HepG2 (cell line): ENCODE data around the gene TEAD3. TPM values are rescaled to one million over a fixed set of nuclear protein-coding genes. Genes with fewer than 3 reads are reported as not detected.

ENCODE experiments used
- DDIT3 ChIP-seq: sonication (generic); formaldehyde crosslinking; IDR thresholded peaks from 2 replicates; pipeline ENCODE4 v1.4.0; 2020; ENCODE audit warnings: mild to moderate bottlenecking, missing genetic modification reagents
- ELK4 ChIP-seq: sonication (generic); formaldehyde crosslinking; IDR thresholded peaks from 2 replicates; pipeline ENCODE4 v1.9.0; 2021; ENCODE audit warnings: missing genetic modification reagents, borderline replicate concordance
- JUND ChIP-seq: sonication (generic); formaldehyde crosslinking; IDR thresholded peaks from 2 replicates; pipeline ENCODE4 v1.8.0; 2022; ENCODE audit warnings: mild to moderate bottlenecking, missing genetic modification reagents
- KLF13 ChIP-seq: sonication (generic); formaldehyde crosslinking; IDR thresholded peaks from 2 replicates; pipeline ENCODE4 v1.4.0; 2020; ENCODE audit warnings: mild to moderate bottlenecking, missing genetic modification reagents
- MBNL3 ChIP-seq: fragments of 250-450 bp; sonication (Bioruptor Pico); conservative IDR thresholded peaks from 2 replicates; pipeline ENCODE4 v1.8.0; 2022; ENCODE audit warnings: mild to moderate bottlenecking, inconsistent platforms
- MED1 ChIP-seq: sonication (generic); formaldehyde crosslinking; IDR thresholded peaks from 2 replicates; pipeline ENCODE4 v1.4.0; 2020; ENCODE audit warnings: missing genetic modification reagents
- NFIC ChIP-seq: IDR thresholded peaks from 2 replicates; pipeline ENCODE4 v1.6.1; 2012; ENCODE audit warnings: mild to moderate bottlenecking, low read length, inconsistent platforms
- ZBTB2 ChIP-seq: sonication (generic); formaldehyde crosslinking; IDR thresholded peaks from 2 replicates; pipeline ENCODE4 v1.8.0; 2022; ENCODE audit warnings: low read depth, missing genetic modification reagents
- ZHX1 ChIP-seq: sonication (generic); formaldehyde crosslinking; IDR thresholded peaks from 2 replicates; pipeline ENCODE4 v1.8.1; 2022; ENCODE audit warnings: low read depth, mild to moderate bottlenecking, missing genetic modification reagents
- ZKSCAN1 ChIP-seq: fragments of 150-350 bp; IDR thresholded peaks from 2 replicates; pipeline ENCODE4 v1.6.1; 2014; ENCODE audit warnings: low read length
- ZNF597 ChIP-seq: sonication (generic); formaldehyde crosslinking; IDR thresholded peaks from 2 replicates; pipeline ENCODE4 v1.5.0; 2020; ENCODE audit warnings: missing genetic modification reagents
- ZNF605 ChIP-seq: sonication (generic); formaldehyde crosslinking; IDR thresholded peaks from 2 replicates; pipeline ENCODE4 v1.8.0; 2022; ENCODE audit warnings: mild to moderate bottlenecking, missing genetic modification reagents
- ZNF615 ChIP-seq: sonication (generic); formaldehyde crosslinking; IDR thresholded peaks from 2 replicates; pipeline ENCODE4 v1.5.0; 2020; ENCODE audit warnings: mild to moderate bottlenecking, missing genetic modification reagents, borderline replicate concordance
- ZNF781 ChIP-seq: sonication (generic); formaldehyde crosslinking; IDR thresholded peaks from 2 replicates; pipeline ENCODE4 v1.5.1; 2020; ENCODE audit warnings: borderline replicate concordance, mild to moderate bottlenecking, missing genetic modification reagents; ENCODE audit errors: not compliant biosample characterization
- polyA plus RNA-seq, 8 experiments: library from polyadenylated mRNA; depleted of rRNA in 3 of 8; stranded (reverse) in 7 of 8; unstranded in 1 of 8; fragments of >200 nt; fragmentation: Illumina TruSeq in 4 of 8; extraction: Trizol in 4 of 8; gene quantifications; 2 replicates each; pipeline versions ENCODE4 v1.2.1 to v1.2.3, GENCODE V29; 2011 to 2016; ENCODE audit warnings: low read depth in 4 of 8, missing spikeins in 1 of 8, mixed read lengths in 1 of 8; ENCODE audit not compliant: insufficient read depth in 1 of 8
- total RNA-seq, 5 experiments: library from RNA; depleted of rRNA; stranded (reverse); fragments of >200 nt; fragmentation: Illumina TruSeq; extraction: Trizol; gene quantifications; 2 replicates each; pipeline ENCODE4 v1.2.3, GENCODE V29; 2016; ENCODE audit warnings: low read depth in 1 of 5
- TF ChIP-seq, protein P1 (sequence below): sonication (generic); formaldehyde crosslinking; IDR thresholded peaks from 2 replicates; pipeline ENCODE4 v1.5.0; 2020; ENCODE audit warnings: missing genetic modification reagents

The TEAD3 gene
- total and polyA plus RNA-seq, 2 of the 13 experiments (the other 11 are each of a cell fraction or from before 2014, with no cell fraction given), result 15.1 to 16.5 TPM

- TF ChIP-seq, protein P1, sequence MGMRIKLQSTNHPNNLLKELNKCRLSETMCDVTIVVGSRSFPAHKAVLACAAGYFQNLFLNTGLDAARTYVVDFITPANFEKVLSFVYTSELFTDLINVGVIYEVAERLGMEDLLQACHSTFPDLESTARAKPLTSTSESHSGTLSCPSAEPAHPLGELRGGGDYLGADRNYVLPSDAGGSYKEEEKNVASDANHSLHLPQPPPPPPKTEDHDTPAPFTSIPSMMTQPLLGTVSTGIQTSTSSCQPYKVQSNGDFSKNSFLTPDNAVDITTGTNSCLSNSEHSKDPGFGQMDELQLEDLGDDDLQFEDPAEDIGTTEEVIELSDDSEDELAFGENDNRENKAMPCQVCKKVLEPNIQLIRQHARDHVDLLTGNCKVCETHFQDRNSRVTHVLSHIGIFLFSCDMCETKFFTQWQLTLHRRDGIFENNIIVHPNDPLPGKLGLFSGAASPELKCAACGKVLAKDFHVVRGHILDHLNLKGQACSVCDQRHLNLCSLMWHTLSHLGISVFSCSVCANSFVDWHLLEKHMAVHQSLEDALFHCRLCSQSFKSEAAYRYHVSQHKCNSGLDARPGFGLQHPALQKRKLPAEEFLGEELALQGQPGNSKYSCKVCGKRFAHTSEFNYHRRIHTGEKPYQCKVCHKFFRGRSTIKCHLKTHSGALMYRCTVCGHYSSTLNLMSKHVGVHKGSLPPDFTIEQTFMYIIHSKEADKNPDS (CRISPR knock-in tag), result 0 out of 2 replicates have a peak, but pooled peaks have one; percentile 29
- no peak for TF ChIP-seq ELK4 (CRISPR knock-in tag)
- TF ChIP-seq KLF13, result peak; percentile 80; the same call in 1 of the 2 replicates
- TF ChIP-seq ZKSCAN1, result no peak
- TF ChIP-seq ZBTB2 (CRISPR knock-in tag), result 0 out of 2 replicates have a peak, but pooled peaks have one; percentile 47
- TF ChIP-seq DDIT3 (CRISPR knock-in tag), result no peak
- no peak for TF ChIP-seq MBNL3 (CRISPR knock-in tag)
- no peak for TF ChIP-seq JUND
- no peak for TF ChIP-seq ZNF605
- no peak for TF ChIP-seq ZNF615
- TF ChIP-seq ZHX1 (CRISPR knock-in tag), result no peak
- peak; percentile 34 for TF ChIP-seq ZNF781 (CRISPR knock-in tag)
- TF ChIP-seq ZNF597 (CRISPR knock-in tag), result no peak
- no peak for TF ChIP-seq NFIC
- TF ChIP-seq MED1 (CRISPR knock-in tag), result peak; percentile 61
Observed at GRCh38 chr6:35452183-35453090, 44.4 kb downstream of the TEAD3 start, which contains the start of gene FANCE (continued).
